GM06990 (cell line): ENCODE data around the gene HMGCS1.
A peak's percentile ranks its signal among the peaks of the same experiment; 100 is the strongest.

ENCODE experiments used
- DNase-seq: peaks from one replicate; pipeline ENCODE4 v3.0.0-alpha.2; 2011; ENCODE audit not compliant: insufficient read length; ENCODE audit errors: extremely low read depth
- H3K27me3 ChIP-seq: replicated peaks from 2 replicates; pipeline ENCODE4 v1.6.0; 2011; ENCODE audit warnings: low read length; ENCODE audit not compliant: control insufficient read depth, insufficient read depth
- H3K36me3 ChIP-seq: 2 replicates; pipeline ENCODE4 v1.5.1; 2011; ENCODE audit warnings: low read length; ENCODE audit not compliant: control insufficient read depth, insufficient read depth
- H3K4me3 ChIP-seq: replicated peaks from 2 replicates; pipeline ENCODE4 v1.5.1; 2011; ENCODE audit warnings: low read depth, mild to moderate bottlenecking, control low read depth, low read length
- TF ChIP-seq, protein P1 (sequence below): IDR thresholded peaks from 2 replicates; pipeline ENCODE4 v1.5.1; 2011; ENCODE audit warnings: low read length, control low read depth, mild to moderate bottlenecking, inconsistent platforms; ENCODE audit not compliant: insufficient read depth, poor library complexity, severe bottlenecking

HMGCS1 gene

DNA sequence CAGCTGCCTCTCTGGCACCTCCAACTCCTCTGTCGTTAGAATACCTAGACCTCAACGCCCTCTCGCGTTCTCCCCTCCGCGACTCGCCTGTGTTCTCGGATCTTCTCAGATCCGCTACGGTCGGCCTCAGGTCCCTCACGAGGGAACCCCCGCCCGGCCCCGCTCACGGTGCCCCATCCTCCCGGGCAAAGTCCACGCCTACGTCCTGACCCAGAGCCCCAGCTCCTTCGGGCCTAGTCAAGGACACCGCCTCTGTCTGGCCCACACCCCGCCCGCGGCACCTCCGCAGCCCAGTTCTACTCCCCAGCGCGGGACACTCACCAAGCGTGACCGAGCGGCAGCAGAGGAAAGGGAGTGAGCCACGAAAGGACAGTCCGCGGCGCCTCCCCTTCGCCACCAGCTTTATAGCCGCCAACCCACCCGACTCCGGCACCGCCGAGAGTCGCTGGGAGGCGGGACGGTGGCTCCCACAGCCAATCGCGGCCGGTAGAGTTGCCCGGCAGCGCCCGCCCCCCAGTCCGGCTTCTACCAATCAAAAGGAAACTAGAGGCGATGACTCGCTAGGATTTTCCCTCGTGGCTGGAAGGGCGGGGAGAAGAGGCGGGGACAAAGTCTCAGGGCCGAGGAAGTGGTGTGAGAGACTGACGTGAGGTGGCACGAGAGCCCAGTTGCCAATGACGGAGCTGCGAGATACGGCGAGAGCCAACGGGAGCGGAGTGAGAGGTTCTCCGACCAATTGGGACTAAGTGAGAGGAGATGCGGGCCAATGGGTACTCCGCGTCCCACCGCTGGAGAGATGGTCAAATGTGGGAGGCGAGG is at the start of gene HMGCS1:
Gene HMGCS1, minus strand, starts transcription at position 378 of the 819 bp plus-strand sequence. CDS start 14,447 bp downstream, outside the sequence.
- peak within 1 kb of the TSS; percentile 97 for H3K4me3 ChIP-seq
- H3K27me3 ChIP-seq = no peaks in the 10 kb centered on the region
- peak; percentile 99 for DNase-seq
- H3K36me3 ChIP-seq = no peaks in the 10 kb centered on the region; the same call in 1 of the 2 replicates
- TF ChIP-seq, protein P1, sequence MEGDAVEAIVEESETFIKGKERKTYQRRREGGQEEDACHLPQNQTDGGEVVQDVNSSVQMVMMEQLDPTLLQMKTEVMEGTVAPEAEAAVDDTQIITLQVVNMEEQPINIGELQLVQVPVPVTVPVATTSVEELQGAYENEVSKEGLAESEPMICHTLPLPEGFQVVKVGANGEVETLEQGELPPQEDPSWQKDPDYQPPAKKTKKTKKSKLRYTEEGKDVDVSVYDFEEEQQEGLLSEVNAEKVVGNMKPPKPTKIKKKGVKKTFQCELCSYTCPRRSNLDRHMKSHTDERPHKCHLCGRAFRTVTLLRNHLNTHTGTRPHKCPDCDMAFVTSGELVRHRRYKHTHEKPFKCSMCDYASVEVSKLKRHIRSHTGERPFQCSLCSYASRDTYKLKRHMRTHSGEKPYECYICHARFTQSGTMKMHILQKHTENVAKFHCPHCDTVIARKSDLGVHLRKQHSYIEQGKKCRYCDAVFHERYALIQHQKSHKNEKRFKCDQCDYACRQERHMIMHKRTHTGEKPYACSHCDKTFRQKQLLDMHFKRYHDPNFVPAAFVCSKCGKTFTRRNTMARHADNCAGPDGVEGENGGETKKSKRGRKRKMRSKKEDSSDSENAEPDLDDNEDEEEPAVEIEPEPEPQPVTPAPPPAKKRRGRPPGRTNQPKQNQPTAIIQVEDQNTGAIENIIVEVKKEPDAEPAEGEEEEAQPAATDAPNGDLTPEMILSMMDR = peak; percentile 6

DNA sequence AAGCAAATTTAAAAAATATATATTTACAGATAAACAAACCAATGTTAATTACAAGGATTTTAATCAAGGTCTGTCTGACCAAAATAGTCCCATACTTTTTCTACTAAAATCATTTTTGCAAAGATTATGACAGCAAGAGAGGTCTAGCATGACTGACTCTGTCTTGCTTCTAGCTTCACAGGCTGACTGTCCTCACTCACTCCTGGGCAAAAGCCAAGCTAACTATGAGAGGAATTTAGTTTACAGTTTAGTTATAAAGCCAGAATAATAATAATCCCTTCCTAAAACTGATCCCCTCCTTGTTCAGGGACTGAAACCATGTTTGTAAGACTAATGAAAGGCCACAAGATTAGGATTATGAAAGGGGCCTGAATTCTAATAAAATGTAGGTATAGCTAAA is 45.5 kb upstream of the HMGCS1 start:
- Histone ChIP-seq H3K36me3 (no peaks in the 10 kb centered on the region), H3K27me3 (no peaks in the 10 kb centered on the region), H3K4me3 (no peak overlapping the region)
- TF ChIP-seq, protein P1 = no peak
- DNase-seq = no peak

DNA sequence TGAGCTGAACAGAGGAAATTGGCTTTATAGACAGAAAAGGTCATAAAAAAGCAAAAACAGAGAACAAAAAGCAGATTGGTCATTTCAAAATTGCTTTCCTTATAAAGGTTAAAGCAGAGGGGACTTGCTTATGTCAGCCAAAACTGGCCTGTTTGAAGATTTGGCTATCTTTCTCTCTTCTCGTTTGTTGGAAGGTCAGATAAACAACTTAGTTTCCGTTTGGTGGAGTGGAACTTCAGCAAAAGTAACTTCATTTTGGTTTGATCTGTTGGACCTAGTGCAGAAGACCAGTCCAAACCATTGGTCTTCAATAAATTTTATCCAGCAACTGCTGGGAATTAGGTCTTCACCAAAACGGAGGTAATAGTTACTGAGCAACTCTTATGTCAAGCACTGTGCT is 45.1 kb upstream of the HMGCS1 start:
- TF ChIP-seq, protein P1 = no peak
- H3K4me3 ChIP-seq = no peak overlapping the region
- DNase-seq = no peak
- H3K27me3 ChIP-seq = no peaks in the 10 kb centered on the region
- no peaks in the 10 kb centered on the region for H3K36me3 ChIP-seq

DNA sequence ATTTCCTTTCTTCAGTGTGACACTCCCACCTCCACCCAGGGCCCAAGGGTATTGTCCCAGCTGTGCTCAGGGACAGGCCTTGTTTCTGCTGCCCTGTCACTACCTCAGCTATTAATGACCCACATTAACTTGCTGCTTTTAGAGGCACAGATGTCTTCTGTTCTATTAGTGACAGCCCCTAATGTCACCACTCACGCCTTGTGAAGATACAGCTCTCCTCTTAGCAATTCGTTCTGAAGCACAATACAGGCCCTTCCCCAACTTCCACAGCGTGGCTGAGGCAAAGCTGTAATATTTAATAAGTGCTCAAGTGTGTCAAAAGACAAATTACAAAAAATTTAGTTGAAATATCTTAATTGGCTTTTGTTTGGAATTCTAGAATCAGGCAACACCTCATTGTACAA is 44.7 kb upstream of the HMGCS1 start:
- no peaks in the 10 kb centered on the region for H3K36me3 ChIP-seq
- no peaks in the 10 kb centered on the region for H3K27me3 ChIP-seq
- DNase-seq = no peak
- H3K4me3 ChIP-seq = no peak overlapping the region
- TF ChIP-seq, protein P1 = no peak

DNA sequence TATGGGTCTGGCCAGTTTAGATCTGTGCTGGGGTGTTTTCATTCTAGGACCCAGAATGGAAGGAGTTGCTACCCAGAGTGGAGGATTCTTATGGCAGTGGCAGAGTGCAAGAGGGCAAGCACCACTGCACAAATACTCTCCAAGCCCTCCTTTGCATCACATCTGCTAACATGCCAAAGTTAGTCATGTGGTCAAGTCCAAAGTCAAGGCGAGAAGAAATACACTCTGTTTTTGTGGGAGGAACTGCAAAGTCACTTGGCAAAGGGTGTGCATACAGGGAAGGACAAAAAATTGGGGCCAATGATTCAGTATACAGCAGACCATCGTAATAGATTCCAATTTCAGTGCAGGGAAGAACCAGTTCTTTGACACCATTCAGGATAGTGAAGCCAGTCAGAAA is 43.9 kb upstream of the HMGCS1 start:
- TF ChIP-seq, protein P1 = no peak
- Histone ChIP-seq H3K27me3 (no peaks in the 10 kb centered on the region), H3K36me3 (no peaks in the 10 kb centered on the region), H3K4me3 (no peak overlapping the region)
- DNase-seq = no peak
